ENCODE measurements around the gene GNG8. TPM values are rescaled to one million over a fixed set of nuclear protein-coding genes. Genes with fewer than 3 reads are reported as not detected.

GNG8 gene
- total RNA-seq, 1 experiment from 2014 or later = not detected

DNA sequence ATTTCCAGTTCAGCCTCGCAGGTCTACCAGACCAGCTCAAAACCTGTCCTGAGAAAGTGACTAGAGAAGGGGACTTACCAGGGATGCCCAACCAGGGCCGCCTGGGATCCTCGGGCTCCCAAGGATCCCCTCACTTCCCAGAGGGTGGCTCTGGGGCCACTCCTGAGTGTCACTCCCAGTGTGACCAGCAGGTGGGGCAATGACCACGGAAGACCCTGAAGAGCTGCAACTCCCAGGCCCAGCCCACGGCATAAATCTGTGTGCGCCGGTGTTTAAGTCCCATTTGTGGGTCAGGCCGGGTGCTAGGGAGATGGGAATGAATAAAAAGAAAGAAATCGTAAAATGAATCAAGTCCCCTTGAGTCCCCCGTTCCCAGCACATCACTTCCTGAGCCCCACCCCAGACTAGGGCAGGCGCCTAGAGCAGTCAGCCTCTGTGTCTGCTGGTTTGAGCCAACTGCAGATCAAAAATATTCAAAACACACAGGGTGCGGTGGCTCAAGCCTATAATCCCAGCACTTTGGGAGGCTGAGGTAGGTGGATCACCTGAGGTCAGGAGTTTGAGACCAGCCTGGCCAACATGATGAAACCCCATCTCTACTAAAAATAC, 21.8 kb downstream of the GNG8 start:
- Mint-ChIP-seq H3K27ac (ENCODE audit: low read depth, unreplicated experiment) (no peak overlapping the region), H3K27me3 (ENCODE audit: insufficient read depth, unreplicated experiment) (no peaks in the 10 kb centered on the region), H3K36me3 (ENCODE audit: insufficient read depth, unreplicated experiment) (peaks cover 12% of the 10 kb centered on the region), H3K9me3 (ENCODE audit: unreplicated experiment) (no peaks in the 10 kb centered on the region), H3K4me1 (ENCODE audit: insufficient read depth, unreplicated experiment) (peaks cover 7% of the 10 kb centered on the region), H3K4me3 (ENCODE audit: unreplicated experiment) (no peak overlapping the region)
- CTCF ChIA-PET = interaction anchor here (0.6 to 7.7 kb wide), 25 partner anchors 8 to 1750 kb away, joined by 3 to 101 read pairs (median 4); partner anchors contain the start of gene DACT3
- POLR2A ChIA-PET = interaction anchor here (1.0 to 2.6 kb wide), 3 partner anchors 12 to 47 kb away, joined by 6 to 23 read pairs (median 10); partner anchors contain the start of genes CALM3 and DACT3
- peak; percentile 80 for DNase-seq (ENCODE audit: unreplicated experiment)
- peak; percentile 82 for TF ChIP-seq CTCF (IDR thresholded peaks at IDR 0.05; ENCODE audit: unreplicated experiment)
- intact Hi-C loops (cut with micrococcal nuclease) = loop anchor here (1.0 kb wide), 1 partner anchor 48 kb away; no protein-coding TSS in a partner anchor
- no TSS peak for BruUV-seq (replicated peaks)

DNA sequence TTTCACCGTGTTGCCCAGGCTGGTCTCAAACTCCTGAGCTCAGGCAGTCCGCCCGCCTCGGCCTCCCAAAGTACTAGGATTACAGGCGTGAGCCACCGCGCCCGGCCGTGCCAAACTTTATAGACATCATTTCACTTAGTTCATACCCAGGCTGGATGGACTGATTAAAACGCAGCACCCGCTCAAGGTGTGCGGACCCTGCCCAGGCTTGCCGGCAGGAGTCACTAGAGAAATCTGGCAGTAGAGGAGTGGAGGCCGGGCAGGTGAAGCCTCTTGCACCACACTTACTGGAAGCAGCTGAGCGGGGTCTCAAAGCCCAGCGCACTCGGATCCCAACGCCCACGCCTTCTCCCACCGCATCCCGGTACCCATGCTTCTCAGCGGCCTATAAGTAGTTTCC, 22.5 kb downstream of the GNG8 start:
- Mint-ChIP-seq H3K9me3 (ENCODE audit: unreplicated experiment) (no peaks in the 10 kb centered on the region), H3K36me3 (ENCODE audit: insufficient read depth, unreplicated experiment) (peaks cover 19% of the 10 kb centered on the region), H3K27ac (ENCODE audit: low read depth, unreplicated experiment) (no peak overlapping the region), H3K4me1 (ENCODE audit: insufficient read depth, unreplicated experiment) (peaks cover 7% of the 10 kb centered on the region), H3K4me3 (ENCODE audit: unreplicated experiment) (no peak overlapping the region), H3K27me3 (ENCODE audit: insufficient read depth, unreplicated experiment) (no peaks in the 10 kb centered on the region)
- TF ChIP-seq CTCF (IDR thresholded peaks at IDR 0.05; ENCODE audit: unreplicated experiment) = no peak
- intact Hi-C loops (cut with micrococcal nuclease) = no loop called here
- ChIA-PET POLR2A (interaction anchor here (1.0 to 2.6 kb wide), 3 partner anchors 12 to 48 kb away, joined by 6 to 23 read pairs (median 10); partner anchors contain the start of genes CALM3 and DACT3), CTCF (interaction anchor here (0.6 to 7.7 kb wide), 21 partner anchors 8 to 1751 kb away, joined by 3 to 101 read pairs (median 3); partner anchors contain the start of gene DACT3)
- BruUV-seq (replicated peaks) = no TSS peak
- no peak for DNase-seq (ENCODE audit: unreplicated experiment)

DNA sequence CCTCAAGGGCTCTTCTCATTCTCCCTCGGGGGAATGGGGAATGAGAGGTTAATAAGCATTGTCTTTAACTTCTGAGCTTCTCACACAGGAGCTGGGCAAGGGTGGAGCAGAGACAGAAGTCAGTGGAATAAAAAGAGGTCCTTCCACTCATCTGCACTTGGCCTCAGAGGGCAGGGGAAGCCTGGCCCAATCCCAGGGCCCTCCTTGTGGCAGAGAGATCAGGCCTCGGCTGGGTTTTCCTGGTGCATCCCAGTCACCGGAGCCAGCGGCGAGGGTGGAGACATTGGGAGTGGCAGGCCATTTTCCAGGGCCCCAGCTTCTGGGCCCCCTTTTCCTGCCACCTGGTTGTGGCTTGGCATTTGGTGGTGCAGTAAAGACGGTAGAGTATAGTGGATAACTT, 24.2 kb downstream of the GNG8 start:
- H3K9me3 Mint-ChIP-seq (ENCODE audit: unreplicated experiment) = no peaks in the 10 kb centered on the region
- BruUV-seq (replicated peaks) = no TSS peak
- no peak for DNase-seq (ENCODE audit: unreplicated experiment)
- H3K36me3 Mint-ChIP-seq (ENCODE audit: insufficient read depth, unreplicated experiment) = peaks cover 35% of the 10 kb centered on the region
- peaks cover 3% of the 10 kb centered on the region for H3K4me1 Mint-ChIP-seq (ENCODE audit: insufficient read depth, unreplicated experiment)
- no peak overlapping the region for H3K27ac Mint-ChIP-seq (ENCODE audit: low read depth, unreplicated experiment)
- ChIA-PET POLR2A (interaction anchor here (0.9 to 2.5 kb wide), 7 partner anchors 10 to 143 kb away, joined by 3 to 16 read pairs (median 3); partner anchors contain the start of genes CALM3 and DACT3), CTCF (interaction anchor here (0.6 to 7.7 kb wide), 6 partner anchors 11 to 644 kb away, joined by 3 to 75 read pairs (median 3); no protein-coding TSS in a partner anchor)
- no peak for TF ChIP-seq CTCF (IDR thresholded peaks at IDR 0.05; ENCODE audit: unreplicated experiment)
- H3K27me3 Mint-ChIP-seq (ENCODE audit: insufficient read depth, unreplicated experiment) = no peaks in the 10 kb centered on the region
- intact Hi-C loops (cut with micrococcal nuclease) = no loop called here
- H3K4me3 Mint-ChIP-seq (ENCODE audit: unreplicated experiment) = no peak overlapping the region

All from MCF 10A (cell line).